K562 (cell line): ENCODE data around the gene SKIC8. TPM values are rescaled to one million over a fixed set of nuclear protein-coding genes. Genes with fewer than 3 reads are reported as not detected.
A peak's percentile ranks its signal among the peaks of the same experiment; 100 is the strongest.

Source experiments
- ATAC-seq: fragments of 200-7000 bp; cut with Tn5 transposase; 3 replicates; pipeline ENCODE4 v1.9.1; 2020; ENCODE audit warnings: moderate library complexity
- BruUV-seq: library from RNA; stranded (reverse); fragments of 400-500 nt; replicated peaks from 2 replicates; lab custom pipeline; 2021; lab: Mats Ljungman, UMichigan
- CTCF ChIA-PET: fragments of 300-600 bp; formaldehyde crosslinking; extraction: SDS; loops from one replicate; lab custom pipeline; 2021; ENCODE audit warnings: low intra/inter-chr PET ratio; lab: Yijun Ruan, JAX
- POLR2A ChIA-PET: fragments of 300-600, 350-650 bp; sonication (Branson Sonifier 250); formaldehyde crosslinking; extraction: SDS; loops from one replicate; lab custom pipeline; 2021; ENCODE audit warnings: antibody characterized with exemption, inconsistent platforms; lab: Yijun Ruan, JAX
- DNase-seq, 4 experiments: peaks; one replicate each; pipeline versions ENCODE4 v3.0.0 to v3.0.0-alpha.2; 2011 to 2018; ENCODE audit warnings: low spot score in 3 of 4, mixed read lengths in 3 of 4; ENCODE audit errors: extremely low read depth in 1 of 4
- FAIRE-seq: peaks from 2 replicates; lab custom pipeline; 2011; peaks lifted over from hg19 to GRCh38; lab: Jason Lieb, UNC
- H2AFZ ChIP-seq: 2 replicates; pipeline ENCODE4 v1.6.0; 2011; ENCODE audit warnings: low read depth, low read length, control low read depth, inconsistent platforms
- H3K27ac ChIP-seq: fragments of 200-600 bp; 3 replicates; pipeline ENCODE4 v1.8.0; 2011; ENCODE audit warnings: low read depth, mild to moderate bottlenecking, control low read depth, inconsistent platforms, low read length, moderate library complexity, mixed read lengths; ENCODE audit errors: extremely low read depth
- H3K27me3 ChIP-seq, 2 experiments: fragments of 300-600 bp in 1 of 2; 2 replicates in 1 of 2; 3 replicates in 1 of 2; pipeline versions ENCODE4 v1.6.0 to v1.8.0; 2011; ENCODE audit warnings: inconsistent platforms in 2 of 2, low read length in 2 of 2, mild to moderate bottlenecking in 1 of 2, mixed read lengths in 1 of 2, moderate library complexity in 1 of 2; ENCODE audit not compliant: control insufficient read depth in 2 of 2, insufficient read depth in 2 of 2
- H3K36me3 ChIP-seq: fragments of 300-600 bp; 3 replicates; pipeline ENCODE4 v1.8.0; 2011; ENCODE audit warnings: mild to moderate bottlenecking, low read length, inconsistent platforms; ENCODE audit not compliant: control insufficient read depth, insufficient read depth
- H3K4me1 ChIP-seq, 2 experiments: fragments of 200-600 bp in 1 of 2; replicated peaks in 1 of 2; 2 replicates in 1 of 2; 3 replicates in 1 of 2; pipeline versions ENCODE4 v1.5.1 to v1.8.0; 2011; ENCODE audit warnings: inconsistent platforms in 2 of 2, low read length in 2 of 2, mild to moderate bottlenecking in 1 of 2, mixed read lengths in 1 of 2, moderate library complexity in 1 of 2; ENCODE audit not compliant: control insufficient read depth in 2 of 2, insufficient read depth in 2 of 2
- H3K4me2 ChIP-seq: 2 replicates; pipeline ENCODE4 v1.6.1; 2011; ENCODE audit warnings: low read length, control low read depth, inconsistent platforms, mixed read lengths; ENCODE audit not compliant: insufficient read depth
- H3K4me3 ChIP-seq: fragments of 200-600 bp; sonication (generic), shearing (Covaris generic); 2 replicates; pipeline ENCODE4 v1.5.1; 2016; ENCODE audit warnings: control low read depth, inconsistent platforms
- H3K79me2 ChIP-seq: fragments of 200-600 bp; 3 replicates; pipeline ENCODE4 v1.8.0; 2011; ENCODE audit warnings: low read length, inconsistent platforms; ENCODE audit not compliant: control insufficient read depth, insufficient read depth
- H3K9ac ChIP-seq, 2 experiments: 2 replicates each; pipeline versions ENCODE4 v1.6.0 to v1.6.1; 2011; ENCODE audit warnings: low read depth in 2 of 2, low read length in 2 of 2, control low read depth in 1 of 2, inconsistent platforms in 1 of 2, mild to moderate bottlenecking in 1 of 2, mixed read lengths in 1 of 2; ENCODE audit not compliant: insufficient read depth in 1 of 2
- H3K9me1 ChIP-seq: one replicate; pipeline ENCODE4 v1.6.0; 2011; ENCODE audit warnings: inconsistent platforms, mild to moderate bottlenecking, low read length, moderate library complexity; ENCODE audit not compliant: control insufficient read depth, insufficient read depth
- H3K9me3 ChIP-seq: replicated peaks from 2 replicates; pipeline ENCODE4 v1.5.1; 2011; ENCODE audit warnings: low read depth, low read length, inconsistent platforms; ENCODE audit not compliant: control insufficient read depth, insufficient read depth
- H4K20me1 ChIP-seq: replicated peaks from 2 replicates; pipeline ENCODE4 v1.6.1; 2011; ENCODE audit warnings: low read length, inconsistent platforms, mixed read lengths; ENCODE audit not compliant: control insufficient read depth, insufficient read depth
- CC2D1A ChIP-seq: fragments of 450-650 bp; IDR thresholded peaks from 2 replicates; pipeline ENCODE4 v1.6.1; 2017; ENCODE audit warnings: mild to moderate bottlenecking
- CREB3L1 ChIP-seq: fragments of 450-650 bp; IDR thresholded peaks from 2 replicates; pipeline ENCODE4 v1.6.1; 2014; ENCODE audit warnings: low read depth, mild to moderate bottlenecking, moderate library complexity, borderline replicate concordance
- DEAF1 ChIP-seq: fragments of 450-650 bp; formaldehyde crosslinking; IDR thresholded peaks from 2 replicates; pipeline ENCODE4 v1.4.0; 2020; ENCODE audit warnings: mild to moderate bottlenecking, moderate library complexity
- HDGF ChIP-seq: fragments of 450-650 bp; IDR thresholded peaks from 2 replicates; pipeline ENCODE4 v1.6.1; 2016
- SMAD4 ChIP-seq: fragments of 250-450 bp; sonication (Bioruptor Pico); conservative IDR thresholded peaks from 2 replicates; pipeline ENCODE4 v1.8.0; 2021; ENCODE audit warnings: inconsistent platforms, mild to moderate bottlenecking, moderate library complexity
- SMC3 ChIP-seq: conservative IDR thresholded peaks from 2 replicates; pipeline ENCODE4 v1.6.1; 2011; ENCODE audit warnings: low read depth, low read length, improper control_type of control experiment; ENCODE audit not compliant: insufficient read depth
- SNAPC5 ChIP-seq: fragments of 250-450 bp; sonication (Bioruptor Pico); IDR thresholded peaks from 2 replicates; pipeline ENCODE4 v1.8.0; 2021; ENCODE audit warnings: moderate library complexity, mild to moderate bottlenecking, inconsistent platforms
- USF1 ChIP-seq: sonication (generic); formaldehyde crosslinking; IDR thresholded peaks from 2 replicates; pipeline ENCODE4 v1.9.0; 2022; ENCODE audit warnings: mild to moderate bottlenecking, missing genetic modification reagents
- ZBED1 ChIP-seq: IDR thresholded peaks from 2 replicates; pipeline ENCODE4 v1.6.1; 2014
- ZNF184 ChIP-seq: sonication (generic); formaldehyde crosslinking; IDR thresholded peaks from 2 replicates; pipeline ENCODE4 v1.5.0; 2020; ENCODE audit warnings: missing genetic modification reagents
- ZNF436 ChIP-seq: fragments of 250-450, 450-650 bp; sonication (Bioruptor Pico); formaldehyde crosslinking; IDR thresholded peaks from 2 replicates; pipeline ENCODE4 v1.7.0; 2020; ENCODE audit warnings: mild to moderate bottlenecking
- ZNF668 ChIP-seq: fragments of 250-450 bp; sonication (Bioruptor Pico); IDR thresholded peaks from 2 replicates; pipeline ENCODE4 v1.8.0; 2022; ENCODE audit warnings: mild to moderate bottlenecking, inconsistent platforms
- WGBS: fragments of 100-300 bp; shearing (Covaris generic); methylation state at CpG from one replicate; pipeline ENCODE4 v1.1.6; 2016; ENCODE audit warnings: low coverage, mixed read lengths; ENCODE audit not compliant: insufficient coverage; ENCODE audit errors: missing lambda C conversion rate; 5-methylcytosine and 5-hydroxymethylcytosine counted together
- in situ Hi-C: fragments of 300-500 bp; cut with MboI; formaldehyde crosslinking; loops from 4 replicates; pipeline ENCODE4 v1.15.0; 2018; ENCODE audit warnings: inconsistent platforms, mixed read lengths
- intact Hi-C: fragments of 100-400 bp; cut with micrococcal nuclease; formaldehyde crosslinking; loops from 2 replicates; pipeline ENCODE4 v1.14.2; 2022
- polyA plus RNA-seq, 8 experiments: library from polyadenylated mRNA; depleted of rRNA in 4 of 8; stranded (reverse) in 5 of 8; unstranded in 3 of 8; fragments of >200 nt; fragmentation: Nextera tagmentation in 2 of 8; fragmentation: Illumina TruSeq in 1 of 8; extraction: Ambion mirVana in 2 of 8; extraction: Trizol in 1 of 8; gene quantifications; 2 replicates each; pipeline versions ENCODE4 v1.2.1 to v1.2.3, GENCODE V29; 2011 to 2014; ENCODE audit warnings: inconsistent platforms in 1 of 8, missing spikeins in 1 of 8
- total RNA-seq, 7 experiments: library from RNA; depleted of rRNA in 6 of 7; stranded (reverse); fragments of >200 nt in 6 of 7; fragmentation: Illumina TruSeq in 2 of 7; extraction: Trizol in 2 of 7; gene quantifications; 2 replicates each; pipeline versions ENCODE4 v1.2.1 to v1.2.3, GENCODE V29; 2011 to 2021; ENCODE audit warnings: low replicate concordance in 1 of 7

Gene SKIC8
- total and polyA plus RNA-seq, 9 of the 15 experiments (the other 6 are each of a cell fraction or from before 2014, with no cell fraction given), result 79.5 to 389 (median 146) TPM

- WGBS, result 28% methylated on average over 9 of the region's 9 CpGs
- H3K4me2 ChIP-seq, result peak overlapping the region; percentile 66
- intact Hi-C loops (loop anchor here (1.0 to 5.0 kb wide), 5 partner anchors 106 to 401 kb away; no protein-coding TSS in a partner anchor), in situ Hi-C loops (no loop called here)
- H3K9ac ChIP-seq, result peak overlapping the region; percentile 52 to 76; a peak in 2 of 4 replicates
- no TSS peak for BruUV-seq
- H4K20me1 ChIP-seq, result no peaks in the 10 kb centered on the region
- FAIRE-seq (peak; percentile 89), ATAC-seq (peak; percentile 72), DNase-seq (peak; percentile 66 to 77 (median 70))
- no peaks in the 10 kb centered on the region for H3K27me3 ChIP-seq
- POLR2A ChIA-PET, result interaction anchor here (0.6 to 1.0 kb wide), 3 partner anchors 9 to 1283 kb away, joined by 3 to 6 read pairs (median 3); partner anchors contain the start of gene SKIC8
- no peaks in the 10 kb centered on the region for H3K9me1 ChIP-seq
- H3K36me3 ChIP-seq, result no peaks in the 10 kb centered on the region
- H2AFZ ChIP-seq, result peak overlapping the region; percentile 94
- CTCF ChIA-PET, result interaction anchor here (1.4 kb wide), 1 partner anchor 174 kb away, joined by 9 read pairs; no protein-coding TSS in a partner anchor
- H3K4me3 ChIP-seq, result no peak overlapping the region
- no peaks in the 10 kb centered on the region; the same call in 1 of the 3 replicates for H3K79me2 ChIP-seq
- no peak overlapping the region for H3K27ac ChIP-seq
- H3K9me3 ChIP-seq, result no peaks in the 10 kb centered on the region
- peaks cover 28 to 31% of the 10 kb centered on the region in 2 experiments; a peak in 4 of 5 replicates for H3K4me1 ChIP-seq
- no peak for TF ChIP-seq SMAD4
- no peak for TF ChIP-seq ZNF184 (CRISPR knock-in tag)
- no peak for TF ChIP-seq ZNF436 (CRISPR knock-in tag)
- no peak for TF ChIP-seq SNAPC5 (CRISPR knock-in tag)
- 0 out of 2 replicates have a peak, but pooled peaks have one; percentile 34 for TF ChIP-seq CC2D1A
- TF ChIP-seq SMC3, result peak; percentile 75
- TF ChIP-seq CREB3L1, result no peak
- no peak for TF ChIP-seq HDGF
- peak; percentile 47; the same call in 1 of the 2 replicates for TF ChIP-seq DEAF1 (CRISPR knock-in tag)
- no peak for TF ChIP-seq ZBED1
- TF ChIP-seq ZNF668 (CRISPR knock-in tag), result no peak
- no peak for TF ChIP-seq USF1 (CRISPR knock-in tag)
These were observed 9.1 kb upstream of the SKIC8 start for GRCh38 chr15:78308422-78309032.
